ENCODE data around the gene HSPB8. TPM values are rescaled to one million over a fixed set of nuclear protein-coding genes. Genes with fewer than 3 reads are reported as not detected.

HSPB8 gene
- total and polyA plus RNA-seq, 2 of the 8 experiments (the other 6 are each of a cell fraction or from before 2014, with no cell fraction given) = 11.7 to 28.2 TPM

DNA sequence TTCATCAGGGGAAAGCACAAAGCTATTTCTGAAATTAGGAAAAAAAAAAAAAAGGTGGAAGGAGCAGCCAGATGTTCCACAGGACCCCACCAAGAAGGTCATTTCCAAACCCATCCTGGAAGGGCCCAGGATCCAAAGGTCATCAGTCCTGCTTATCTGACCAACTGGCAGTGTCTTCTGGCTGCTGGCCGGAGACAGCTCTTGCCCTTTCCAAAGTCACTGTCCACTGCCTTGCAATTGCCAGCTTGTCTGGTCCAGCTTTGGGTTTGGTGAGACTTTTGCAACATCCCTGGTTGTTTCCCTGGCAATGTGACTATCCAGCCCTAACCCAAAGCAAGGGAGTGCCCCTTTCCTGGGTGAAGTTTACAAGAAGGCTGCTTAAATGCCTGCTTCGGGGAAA lies 18.9 kb upstream of the HSPB8 start:
- no peak for DNase-seq (ENCODE audit: low read depth in 1 of 2, low spot score in 2 of 2)
- no peak overlapping the region for H3K4me2 ChIP-seq (ENCODE audit: insufficient read depth in 1 of 2, low read depth in 2 of 2, low read length in 2 of 2)
- H3K4ac ChIP-seq (replicated peaks; ENCODE audit: insufficient read length, low read depth, low read length) = no peak overlapping the region
- no peak overlapping the region for H3K27ac ChIP-seq (ENCODE audit: low read depth, low read length)
- TF ChIP-seq TEAD4 (IDR thresholded peaks at IDR 0.05; ENCODE audit: low read depth, low read length) = no peak
- no peak for TF ChIP-seq KDM4A (IDR thresholded peaks at IDR 0.05; ENCODE audit: low read depth, low read length, severe bottlenecking)
- no peak for TF ChIP-seq SUZ12 (IDR thresholded peaks at IDR 0.05; ENCODE audit: low read length)
- TF ChIP-seq BCL11A (IDR thresholded peaks at IDR 0.05; ENCODE audit: low read depth in 2 of 2, low read length in 2 of 2) = no peak
- TF ChIP-seq, protein P1, sequence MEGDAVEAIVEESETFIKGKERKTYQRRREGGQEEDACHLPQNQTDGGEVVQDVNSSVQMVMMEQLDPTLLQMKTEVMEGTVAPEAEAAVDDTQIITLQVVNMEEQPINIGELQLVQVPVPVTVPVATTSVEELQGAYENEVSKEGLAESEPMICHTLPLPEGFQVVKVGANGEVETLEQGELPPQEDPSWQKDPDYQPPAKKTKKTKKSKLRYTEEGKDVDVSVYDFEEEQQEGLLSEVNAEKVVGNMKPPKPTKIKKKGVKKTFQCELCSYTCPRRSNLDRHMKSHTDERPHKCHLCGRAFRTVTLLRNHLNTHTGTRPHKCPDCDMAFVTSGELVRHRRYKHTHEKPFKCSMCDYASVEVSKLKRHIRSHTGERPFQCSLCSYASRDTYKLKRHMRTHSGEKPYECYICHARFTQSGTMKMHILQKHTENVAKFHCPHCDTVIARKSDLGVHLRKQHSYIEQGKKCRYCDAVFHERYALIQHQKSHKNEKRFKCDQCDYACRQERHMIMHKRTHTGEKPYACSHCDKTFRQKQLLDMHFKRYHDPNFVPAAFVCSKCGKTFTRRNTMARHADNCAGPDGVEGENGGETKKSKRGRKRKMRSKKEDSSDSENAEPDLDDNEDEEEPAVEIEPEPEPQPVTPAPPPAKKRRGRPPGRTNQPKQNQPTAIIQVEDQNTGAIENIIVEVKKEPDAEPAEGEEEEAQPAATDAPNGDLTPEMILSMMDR (IDR thresholded peaks at IDR 0.05; ENCODE audit: control extremely low read depth in 1 of 3, insufficient read depth in 1 of 3, low read depth in 1 of 3, low read length in 3 of 3) = no peak
- TF ChIP-seq POU5F1 (IDR thresholded peaks at IDR 0.05; ENCODE audit: low read depth, low read length) = no peak
- TF ChIP-seq POLR2A (IDR thresholded peaks at IDR 0.05; ENCODE audit: control extremely low read depth in 1 of 2, low read depth in 2 of 2, low read length in 2 of 2) = no peak
- TF ChIP-seq RXRA (IDR thresholded peaks at IDR 0.05; ENCODE audit: insufficient read depth, low read depth, low read length) = no peak
- TF ChIP-seq NANOG (IDR thresholded peaks at IDR 0.05; ENCODE audit: insufficient read depth, low read depth, low read length, poor library complexity, severe bottlenecking) = no peak
- no peak for TF ChIP-seq BACH1 (IDR thresholded peaks at IDR 0.05; ENCODE audit: low read length)
- H3K4me1 ChIP-seq (replicated peaks in 1 of 4; ENCODE audit: control insufficient read depth in 3 of 4, insufficient read depth in 4 of 4, low read length in 3 of 4) = peaks cover 0 to under 1% (median 0%) of the 10 kb centered on the region in 4 experiments; a peak in 2 of 7 replicates
- no peak overlapping the region for H2BK12ac ChIP-seq (ENCODE audit: low read depth, low read length)
- no peak overlapping the region for H2AK5ac ChIP-seq (ENCODE audit: low read depth, low read length)
- no peak overlapping the region for H4K91ac ChIP-seq (replicated peaks; ENCODE audit: insufficient read length, low read length)
- no peak overlapping the region for H2AFZ ChIP-seq (ENCODE audit: low read length)
- WGBS, 2 experiments (ENCODE audit: extremely low coverage in 1 of 2, insufficient coverage in 1 of 2, insufficient read length in 1 of 2, insufficient replicate concordance in 2 of 2, low coverage in 1 of 2, low lambda C conversion rate in 2 of 2, missing lambda C conversion rate in 1 of 2) = 94% methylated on average over 2 of the region's 2 CpGs; no CpG with 5 or more reads in 1 of the 2 experiments
- no peak overlapping the region for H3K4me3 ChIP-seq (ENCODE audit: extremely low read depth in 1 of 4, insufficient read depth in 2 of 4, low read depth in 3 of 4, low read length in 4 of 4)
- H2BK5ac ChIP-seq (ENCODE audit: low read depth, low read length) = no peak overlapping the region
- no peak overlapping the region for H3K18ac ChIP-seq (ENCODE audit: extremely low read depth, low read length)
- no peaks in the 10 kb centered on the region; a peak in 1 of 4 replicates for H3K9me3 ChIP-seq (ENCODE audit: insufficient read depth in 2 of 2, low read depth in 1 of 2, low read length in 1 of 2)
- H2BK15ac ChIP-seq (ENCODE audit: low read length) = no peak overlapping the region
- no peak overlapping the region for H3K14ac ChIP-seq (ENCODE audit: insufficient read length)
- no peak for FAIRE-seq
- H3K36me3 ChIP-seq (ENCODE audit: control insufficient read depth in 2 of 4, insufficient read depth in 4 of 4, low read length in 3 of 4) = peaks cover 0 to 7% (median 0%) of the 10 kb centered on the region in 4 experiments; a peak in 1 of 8 replicates
- H2BK20ac ChIP-seq (ENCODE audit: low read length) = no peak overlapping the region
- no peaks in the 10 kb centered on the region for H3K27me3 ChIP-seq (replicated peaks in 1 of 4; ENCODE audit: control insufficient read depth in 3 of 4, extremely low read depth in 1 of 4, insufficient read depth in 3 of 4, low read length in 3 of 4)
- ChIA-PET POLR2A (ENCODE audit: partially characterized antibody) (no interaction called here), CTCF (ENCODE audit: partially characterized antibody) (interaction anchor here (0.9 to 2.3 kb wide), 2 partner anchors 18 to 122 kb away, joined by 3 to 5 read pairs; partner anchors contain the start of gene HSPB8)
- H4K8ac ChIP-seq (ENCODE audit: extremely low read depth, insufficient read depth, low read length) = no peak overlapping the region
- H3K79me2 ChIP-seq (ENCODE audit: control insufficient read depth in 1 of 2, insufficient read depth in 2 of 2, low read length in 2 of 2) = no peaks in the 10 kb centered on the region
- H3K9ac ChIP-seq (replicated peaks in 1 of 4; ENCODE audit: extremely low read depth in 1 of 4, low read depth in 3 of 4, low read length in 3 of 4) = no peak overlapping the region
- H3K79me1 ChIP-seq (ENCODE audit: low read depth, low read length) = no peaks in the 10 kb centered on the region
- H4K20me1 ChIP-seq (replicated peaks in 1 of 2; ENCODE audit: control insufficient read depth in 1 of 2, insufficient read depth in 2 of 2, low read length in 2 of 2) = no peaks in the 10 kb centered on the region
- H2BK120ac ChIP-seq (replicated peaks; ENCODE audit: low read depth, low read length) = no peak overlapping the region
- H4K5ac ChIP-seq (ENCODE audit: insufficient read length, low read depth, low read length) = no peak overlapping the region
- no peaks in the 10 kb centered on the region; the same call in 1 of the 2 replicates for H3K23me2 ChIP-seq (ENCODE audit: low read depth, low read length)
- H3K23ac ChIP-seq (ENCODE audit: insufficient read length) = no peak overlapping the region
- no peak overlapping the region for H3K56ac ChIP-seq (replicated peaks; ENCODE audit: insufficient read length, low read depth, low read length)

Measured in H1 (cell line).